Measurements from ENCODE around the gene C3orf80. TPM values are rescaled to one million over a fixed set of nuclear protein-coding genes. Genes with fewer than 3 reads are reported as not detected.

The C3orf80 gene
- polyA plus RNA-seq, 2 of the 4 experiments (the other 2 are of a cell fraction): 1.7 to 3.7 TPM

GRCh38 chr3:160259589-160259988 lies 34.4 kb downstream of the C3orf80 start (continued):
- TF ChIP-seq SREBF2 (IDR thresholded peaks at IDR 0.05) (no peak), EHF (CRISPR knock-in tag; IDR thresholded peaks at IDR 0.05) (no peak), GATA3 (IDR thresholded peaks at IDR 0.05; ENCODE audit: borderline replicate concordance) (no peak), RNF2 (IDR thresholded peaks at IDR 0.05; ENCODE audit: borderline replicate concordance, low read depth) (no peak), ESRRA (IDR thresholded peaks at IDR 0.05; ENCODE audit: borderline replicate concordance, low read length) (no peak), CHD4 (IDR thresholded peaks at IDR 0.05; ENCODE audit: borderline replicate concordance) (no peak), POLR2A (IDR thresholded peaks at IDR 0.05; ENCODE audit: low read length) (no peak), BHLHE40 (IDR thresholded peaks at IDR 0.05; ENCODE audit: low read depth, low read length) (no peak), JUN (IDR thresholded peaks at IDR 0.05) (no peak), ZC3H11A (IDR thresholded peaks at IDR 0.05) (no peak), CBX8 (IDR thresholded peaks at IDR 0.05) (no peak)

- no peak overlapping the region for H3K4me2 ChIP-seq
- H3K27ac ChIP-seq: no peak overlapping the region
- no peak overlapping the region for H3K4me3 ChIP-seq
- ChIA-PET CTCF (no interaction called here), POLR2A (no interaction called here)
- no peaks in the 10 kb centered on the region for H3K4me1 ChIP-seq
- ATAC-seq (no peak), FAIRE-seq (no peak), DNase-seq (ENCODE audit: low read depth in 1 of 2, low spot score in 1 of 2) (no peak)
- no peaks in the 10 kb centered on the region for H3K9me3 ChIP-seq
- WGBS (ENCODE audit: missing lambda C conversion rate): 78% methylated on average over 7 of the region's 7 CpGs
- TF ChIP-seq HES2 (IDR thresholded peaks at IDR 0.05) (no peak), ZSCAN20 (CRISPR knock-in tag; IDR thresholded peaks at IDR 0.05) (no peak), KDM5A (IDR thresholded peaks at IDR 0.05) (no peak), POLR2A (IDR thresholded peaks at IDR 0.05; ENCODE audit: low read length) (no peak), BCL3 (IDR thresholded peaks at IDR 0.05) (no peak), PHF8 (IDR thresholded peaks at IDR 0.05; ENCODE audit: borderline replicate concordance, low read depth) (no peak), HOXA7 (CRISPR knock-in tag; IDR thresholded peaks at IDR 0.05) (no peak), KDM1A (IDR thresholded peaks at IDR 0.05; ENCODE audit: low read depth) (no peak)
These were observed 35.5 kb downstream of the C3orf80 start for GRCh38 chr3:160260587-160261270.

- 97% methylated on average over 2 of the region's 2 CpGs for WGBS (ENCODE audit: missing lambda C conversion rate)
- H3K27ac ChIP-seq: no peak overlapping the region
- H3K4me3 ChIP-seq: no peak overlapping the region
- POLR2A ChIA-PET: no interaction called here
- H3K9me3 ChIP-seq: no peaks in the 10 kb centered on the region
- TF ChIP-seq RAD21 (conservative IDR thresholded peaks at IDR 0.05 in 1 of 2, IDR thresholded peaks at IDR 0.05 in 1 of 2) (no peak), FOSL2 (IDR thresholded peaks at IDR 0.05) (no peak), FOSL2 (CRISPR knock-in tag; IDR thresholded peaks at IDR 0.05) (no peak), CHD2 (IDR thresholded peaks at IDR 0.05; ENCODE audit: low read length, partially characterized antibody) (no peak), HES2 (IDR thresholded peaks at IDR 0.05) (no peak), RCOR1 (IDR thresholded peaks at IDR 0.05; ENCODE audit: low read depth, low read length) (no peak), EHMT2 (IDR thresholded peaks at IDR 0.05; ENCODE audit: low read depth) (no peak), FOSB (CRISPR knock-in tag; IDR thresholded peaks at IDR 0.05) (no peak), ESRRA (IDR thresholded peaks at IDR 0.05; ENCODE audit: borderline replicate concordance, low read length) (no peak), HOXA7 (CRISPR knock-in tag; IDR thresholded peaks at IDR 0.05) (no peak), HDAC2 (IDR thresholded peaks at IDR 0.05) (no peak), JUN (IDR thresholded peaks at IDR 0.05) (no peak), PHF8 (IDR thresholded peaks at IDR 0.05; ENCODE audit: borderline replicate concordance, low read depth) (no peak), CHD4 (IDR thresholded peaks at IDR 0.05; ENCODE audit: borderline replicate concordance) (no peak), CEBPB (IDR thresholded peaks at IDR 0.05) (no peak)
- CTCF ChIA-PET: interaction anchor here (0.9 kb wide), 1 partner anchor 17 kb away, joined by 3 read pairs; no protein-coding TSS in a partner anchor
- ATAC-seq (no peak), DNase-seq (ENCODE audit: low read depth in 1 of 2, low spot score in 1 of 2) (no peak), FAIRE-seq (no peak)
- H3K4me1 ChIP-seq: no peaks in the 10 kb centered on the region
- no peak overlapping the region for H3K4me2 ChIP-seq
These were observed 39.9 kb downstream of the C3orf80 start for GRCh38 chr3:160265088-160265487.

Other genes starting within 250 kb of the C3orf80 start
- 0.66 and 1.7 TPM in 2 replicates for gene IL12A, start 236.6 kb upstream of the C3orf80 start, polyA plus RNA-seq (2011; rRNA removed)
- gene IL12A, start 236.6 kb upstream of the C3orf80 start, polyA plus RNA-seq (2017; fragmentation: RNase III; extraction: RNeasy Plus Mini Kit Qiagen cat#74134 plus additional on column Dnase treatment): 0.76 to 1.3 TPM (median 0.98 TPM) in 3 replicates
- 28.1 and 41.8 TPM in 2 replicates for gene IFT80, start 173.8 kb downstream of the C3orf80 start, polyA plus RNA-seq (2011; rRNA removed)
- gene IFT80, start 173.8 kb downstream of the C3orf80 start, polyA plus RNA-seq (2017; fragmentation: RNase III; extraction: RNeasy Plus Mini Kit Qiagen cat#74134 plus additional on column Dnase treatment): 28.4 to 30.7 TPM (median 30.6 TPM) in 3 replicates
- 76.2 and 139 TPM in 2 replicates for gene SMC4, start 174.2 kb downstream of the C3orf80 start, polyA plus RNA-seq (2011; rRNA removed)
- 116 to 123 TPM (median 121 TPM) in 3 replicates for gene SMC4, start 174.2 kb downstream of the C3orf80 start, polyA plus RNA-seq (2017; fragmentation: RNase III; extraction: RNeasy Plus Mini Kit Qiagen cat#74134 plus additional on column Dnase treatment)
- gene TRIM59, start 224.4 kb downstream of the C3orf80 start, polyA plus RNA-seq (2011; rRNA removed): 10.9 and 14.0 TPM in 2 replicates
- gene TRIM59, start 224.4 kb downstream of the C3orf80 start, polyA plus RNA-seq (2017; fragmentation: RNase III; extraction: RNeasy Plus Mini Kit Qiagen cat#74134 plus additional on column Dnase treatment): 12.1 to 13.6 TPM (median 12.6 TPM) in 3 replicates

All from A549 (cell line).